ENCODE data around the gene C18orf63. TPM values are rescaled to one million over a fixed set of nuclear protein-coding genes. Genes with fewer than 3 reads are reported as not detected.

The C18orf63 gene
- total and polyA plus RNA-seq, 2 donors (not counting 3 experiments of a cell fraction or from before 2014, with no cell fraction given), result not detected

- H3K4me2 ChIP-seq (ENCODE audit: insufficient read depth, low read length), result no peak overlapping the region
- POLR2A ChIA-PET, result no interaction called here
- CTCF ChIA-PET, result interaction anchor here (0.8 to 2.3 kb wide), 3 partner anchors 9 to 203 kb away, joined by 3 to 9 read pairs (median 5); no protein-coding TSS in a partner anchor
- FAIRE-seq, result no peak
- no peaks in the 10 kb centered on the region for H3K9me3 ChIP-seq (replicated peaks; ENCODE audit: control insufficient read depth, insufficient read depth, low read length)
- H3K27me3 ChIP-seq (ENCODE audit: control insufficient read depth in 2 of 2, insufficient read depth in 2 of 2, low read length in 2 of 2), result no peaks in the 10 kb centered on the region
- dilution Hi-C loops (cut with MboI; ENCODE audit: extremely low pct_ligation_motif_present, low sequenced_read_pairs) (no loop called here), intact Hi-C loops (cut with micrococcal nuclease) (no loop called here)
- no peak overlapping the region for H2AFZ ChIP-seq (ENCODE audit: low read depth, low read length)
- no peaks in the 10 kb centered on the region for H3K36me3 ChIP-seq (ENCODE audit: control insufficient read depth in 2 of 2, extremely low read depth in 1 of 2, insufficient read depth in 2 of 2, low read length in 2 of 2)
- no TSS peak for BruUV-seq (replicated peaks)
- no peak overlapping the region for H3K4me3 ChIP-seq (replicated peaks in 1 of 3; ENCODE audit: insufficient read depth in 1 of 3, low read depth in 1 of 3, low read length in 3 of 3)
- no peaks in the 10 kb centered on the region for H4K20me1 ChIP-seq (replicated peaks; ENCODE audit: control insufficient read depth, extremely low read depth, insufficient read depth, low read length)
- no peak for DNase-seq (ENCODE audit: low read depth, low spot score)
- H3K9me1 ChIP-seq (replicated peaks; ENCODE audit: control insufficient read depth, extremely low read depth, insufficient read depth, low read length), result no peaks in the 10 kb centered on the region
- H3K79me2 ChIP-seq (ENCODE audit: control insufficient read depth, insufficient read depth, low read length), result no peaks in the 10 kb centered on the region
- no peak overlapping the region for H3K9ac ChIP-seq (replicated peaks; ENCODE audit: extremely low read depth, insufficient read depth, low read length)
- H3K4me1 ChIP-seq (ENCODE audit: control insufficient read depth, extremely low read depth, insufficient read depth, low read length), result no peaks in the 10 kb centered on the region
- H3K27ac ChIP-seq (ENCODE audit: insufficient read depth, low read depth, low read length), result no peak overlapping the region
- TF ChIP-seq CTCF (IDR thresholded peaks at IDR 0.05; ENCODE audit: extremely low read depth in 1 of 2, insufficient read depth in 1 of 2, low read depth in 1 of 2, low read length in 2 of 2) (no peak), JUN (IDR thresholded peaks at IDR 0.05; ENCODE audit: borderline replicate concordance, insufficient read depth, insufficient read length, low read depth) (no peak), FOS (IDR thresholded peaks at IDR 0.05; ENCODE audit: borderline replicate concordance, insufficient read depth, low read length) (no peak), GATA2 (IDR thresholded peaks at IDR 0.05; ENCODE audit: insufficient read depth, insufficient read length, low read depth, low read length) (no peak), POLR2A (IDR thresholded peaks at IDR 0.05; ENCODE audit: low read depth, low read length) (no peak), POLR2AphosphoS5 (IDR thresholded peaks at IDR 0.05; ENCODE audit: insufficient read depth, low read depth, low read length) (no peak), MYC (IDR thresholded peaks at IDR 0.05; ENCODE audit: low read depth, low read length) (no peak), EZH2 (IDR thresholded peaks at IDR 0.05; ENCODE audit: borderline replicate concordance, low read depth, low read length, severe bottlenecking) (no peak), MAX (IDR thresholded peaks at IDR 0.05; ENCODE audit: insufficient read depth, insufficient read length) (no peak)
These were observed 32.9 kb downstream of the C18orf63 start for GRCh38 chr18:74348581-74348980.

Measured in endothelial cell of umbilical vein (primary cell).